NCI-H2081 (cell line): ENCODE measurements around the gene ALDH3A2.
"Not testable (repeated sequence)": the region's sequence is repeated elsewhere in the genome, so short reads cannot be mapped to it uniquely, and the experiment has no call there.

ENCODE experiments used
- DNase-seq, 2 experiments: peaks; one replicate each; lab custom pipeline; 2025; lab: John Stamatoyannopoulos, UW

Gene ALDH3A2

GRCh38 chr17:19678581-19679453 lies 30.3 kb downstream of the ALDH3A2 start:
- DNase-seq: no peak

DNA sequence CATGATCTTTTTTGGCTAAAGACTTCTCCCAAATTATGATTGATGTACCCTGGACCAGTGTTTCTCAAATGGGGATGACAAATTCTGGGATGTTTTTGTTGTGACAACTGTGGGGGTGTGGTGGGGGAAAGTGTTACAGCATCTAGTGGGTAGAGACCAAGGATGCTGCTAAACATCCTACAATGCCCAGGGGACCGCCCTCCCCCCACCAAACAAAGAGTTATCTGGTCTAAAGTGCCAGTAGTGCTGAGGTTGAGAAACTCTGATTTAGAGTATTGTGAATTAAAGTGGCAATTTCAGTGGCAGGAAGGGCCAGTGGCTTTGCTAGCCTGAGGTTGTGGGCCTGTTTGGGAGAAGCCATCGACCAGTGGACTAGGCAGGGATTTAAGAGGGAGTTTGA lies 34.6 kb downstream of the ALDH3A2 start:
- no peak for DNase-seq

DNA sequence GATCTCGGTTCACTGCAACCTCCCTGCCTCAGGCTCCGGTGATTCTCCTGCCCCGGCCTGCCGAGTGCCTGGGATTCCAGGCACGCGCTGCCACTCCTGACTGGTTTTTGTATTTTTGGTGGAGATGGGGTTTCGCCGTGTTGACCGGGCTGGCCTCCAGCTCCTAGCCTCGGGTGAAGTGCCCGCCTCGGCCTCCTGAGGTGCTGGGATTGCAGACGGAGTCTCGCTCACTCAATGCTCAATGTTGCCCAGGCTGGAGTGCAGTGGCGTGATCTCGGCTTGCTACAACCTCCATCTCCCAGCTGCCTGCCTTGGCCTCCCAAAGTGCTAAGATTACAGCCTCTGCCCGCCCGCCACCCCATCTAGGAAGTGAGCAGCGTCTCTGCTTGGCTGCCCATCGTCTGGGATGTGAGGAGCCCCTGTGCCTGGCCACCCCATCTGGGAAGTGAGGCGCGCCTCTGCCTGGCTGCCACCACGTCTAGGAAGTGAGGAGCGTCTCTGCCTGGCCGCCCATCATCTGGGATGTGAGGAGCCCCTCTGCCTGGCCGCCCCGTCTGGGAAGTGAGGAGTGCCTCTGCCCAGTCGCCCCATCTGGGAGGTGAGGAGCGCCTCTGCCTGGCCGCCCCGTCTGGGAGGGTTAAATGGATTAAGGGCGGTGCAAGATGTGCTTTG lies 36.5 kb downstream of the ALDH3A2 start:
- DNase-seq: not testable (repeated sequence)

DNA sequence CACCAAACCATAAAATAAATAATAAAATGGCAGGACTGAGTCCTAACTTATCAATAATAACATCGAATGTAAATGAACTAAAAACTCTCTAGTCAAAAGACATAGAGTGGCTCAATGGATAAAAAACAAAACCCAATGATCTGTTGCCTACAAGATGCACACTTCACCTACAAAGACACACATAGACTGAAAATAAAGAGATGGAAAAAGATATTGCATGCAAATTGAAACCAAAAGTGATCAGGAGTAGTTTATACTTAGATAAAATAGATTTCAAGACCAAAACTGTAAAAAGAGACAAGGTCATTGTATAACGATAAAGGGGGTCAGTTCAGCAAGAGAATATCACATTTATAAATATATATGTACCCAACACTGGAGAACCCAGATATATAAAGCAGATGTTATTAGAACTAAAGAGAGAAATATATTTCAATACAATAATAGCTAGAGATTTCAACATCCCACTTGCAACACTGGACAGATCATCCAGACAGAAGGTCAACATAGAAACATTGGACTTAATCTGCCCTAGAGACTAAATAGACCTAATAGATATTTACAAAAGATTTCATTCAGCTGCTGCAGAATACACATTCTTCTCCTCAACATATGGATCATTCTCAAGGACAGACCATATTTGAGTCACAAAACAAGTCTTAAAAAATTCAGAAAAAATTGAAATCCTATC lies 38.0 kb downstream of the ALDH3A2 start:
- DNase-seq: no peak

GRCh38 chr17:19702217-19702641 lies 53.7 kb downstream of the ALDH3A2 start:
- DNase-seq: no peak

DNA sequence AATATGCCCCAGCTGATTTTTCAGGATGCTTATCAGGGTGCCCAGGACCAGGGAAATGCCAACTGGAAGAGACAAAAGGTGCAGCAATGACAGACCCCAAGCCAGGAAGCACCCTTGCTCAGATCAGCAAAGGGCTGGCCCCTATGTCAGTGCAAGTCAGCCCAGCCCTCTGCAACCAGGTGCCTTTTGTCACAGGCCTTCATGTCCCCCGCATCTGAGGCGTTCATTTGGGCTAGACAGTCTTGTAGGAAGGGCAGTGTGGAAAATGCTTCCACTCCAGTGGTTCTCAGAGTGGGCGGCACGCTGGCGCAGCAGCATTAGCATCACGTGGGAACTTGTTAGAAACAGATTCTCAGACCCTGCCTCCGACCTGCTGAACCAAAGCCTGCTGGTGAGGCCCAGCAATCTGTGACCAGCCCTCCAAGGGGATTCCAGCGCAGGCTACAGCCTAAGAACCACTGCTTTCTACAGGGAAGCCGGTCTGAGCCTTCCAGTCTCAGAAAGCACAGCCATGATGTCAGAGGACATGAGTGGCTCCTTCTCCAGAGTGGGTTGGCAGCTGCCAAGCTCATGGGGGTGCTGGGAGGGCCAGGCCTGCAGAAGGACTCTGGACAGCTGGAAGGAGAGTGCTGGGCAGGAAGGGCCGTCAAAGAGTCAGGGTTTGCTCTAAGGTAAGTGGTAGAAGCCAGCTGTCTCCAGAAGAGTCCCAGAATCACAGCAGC lies 54.7 kb downstream of the ALDH3A2 start:
- no peak for DNase-seq

DNA sequence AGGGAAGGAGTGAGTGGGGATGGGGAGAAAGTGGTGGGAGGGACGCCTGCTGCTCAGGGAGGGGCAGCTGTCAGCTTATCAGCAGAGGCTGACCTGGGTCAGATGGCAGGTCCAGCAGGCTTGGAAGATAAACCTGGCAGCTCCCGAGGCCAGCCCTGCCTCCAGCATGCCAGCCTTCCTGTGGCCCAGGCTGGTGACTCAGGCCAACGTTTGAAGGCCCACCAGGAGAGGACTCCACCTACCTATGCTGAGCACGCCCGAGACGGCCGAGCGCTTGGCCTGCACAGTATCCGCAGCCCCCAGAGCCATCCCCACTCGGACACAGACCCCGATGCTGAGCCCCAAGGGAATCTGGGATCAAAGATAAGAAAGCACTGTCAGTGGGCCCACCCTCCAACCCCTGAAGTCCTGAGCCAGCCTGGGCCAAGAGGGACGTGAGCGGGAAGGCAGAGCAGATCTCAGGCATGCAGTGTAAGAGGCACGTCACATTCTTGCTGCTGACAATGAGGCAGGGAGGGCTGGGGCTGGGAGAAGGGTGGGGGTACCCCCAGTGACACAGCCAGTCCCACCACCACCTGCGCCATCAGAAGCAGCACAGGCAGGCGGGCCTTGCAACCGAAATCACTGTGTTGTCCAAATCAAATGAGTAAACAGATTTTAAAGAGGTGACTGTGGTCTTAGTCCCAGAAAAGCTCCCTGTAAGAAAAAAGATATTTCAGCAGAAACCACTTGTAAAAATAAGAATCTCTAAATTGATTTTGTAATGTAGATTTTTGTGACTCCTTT lies 55.5 kb downstream of the ALDH3A2 start:
- no peak for DNase-seq

GRCh38 chr17:19705201-19705600 lies 56.6 kb downstream of the ALDH3A2 start:
- no peak for DNase-seq

DNA sequence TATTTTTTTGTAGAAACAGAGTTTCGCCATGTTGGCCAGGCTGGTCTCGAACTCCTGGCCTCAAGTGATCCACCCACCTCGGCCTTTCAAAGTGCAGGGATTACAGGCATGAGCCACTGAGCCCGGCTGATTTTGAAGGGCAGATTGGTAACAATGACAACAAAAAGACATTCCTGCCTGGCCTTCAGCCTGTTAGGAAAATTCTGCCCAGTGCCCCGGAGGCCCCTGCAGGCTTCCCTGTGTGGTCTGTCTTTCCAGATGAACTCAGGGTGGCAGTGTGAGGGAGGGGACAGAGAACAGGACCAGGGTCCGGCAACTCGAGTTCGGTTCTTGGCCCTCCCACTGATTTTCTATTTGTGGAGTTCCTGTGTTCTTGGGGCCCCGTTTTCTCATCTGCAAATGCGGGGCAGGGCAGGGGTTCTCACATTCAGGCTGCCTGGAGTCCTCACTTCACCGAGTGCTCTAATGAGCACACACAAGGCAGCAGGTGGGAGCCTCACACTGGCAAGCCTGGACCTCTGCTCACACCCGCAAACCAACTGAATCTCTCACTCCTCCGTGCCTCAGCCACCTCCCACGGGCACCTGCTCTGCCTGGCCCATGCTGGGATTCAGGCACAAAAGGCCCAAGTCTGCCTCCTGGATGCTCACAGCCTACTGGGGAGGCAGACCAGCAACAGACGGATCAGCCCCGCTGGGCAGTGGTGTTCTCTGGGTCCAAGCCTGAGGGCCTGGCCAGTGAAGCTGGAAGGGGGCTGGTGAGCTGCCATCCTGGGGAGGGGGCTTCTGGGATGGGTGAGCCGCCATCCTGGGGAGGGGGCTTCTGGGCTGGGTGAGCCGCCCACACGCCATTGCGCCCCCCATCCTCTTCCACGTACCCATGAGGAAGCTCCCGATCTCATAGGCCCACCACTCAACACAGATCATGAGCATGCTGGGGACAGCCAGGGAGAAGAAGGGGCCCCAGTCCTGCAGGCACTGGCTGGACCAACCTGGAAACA lies 57.5 kb downstream of the ALDH3A2 start:
- DNase-seq: no peak

GRCh38 chr17:19706791-19707727 lies 58.5 kb downstream of the ALDH3A2 start:
- DNase-seq: peak in 1 of 2 experiments; percentile 14

GRCh38 chr17:19707728-19708221 lies 59.2 kb downstream of the ALDH3A2 start:
- no peak for DNase-seq

DNA sequence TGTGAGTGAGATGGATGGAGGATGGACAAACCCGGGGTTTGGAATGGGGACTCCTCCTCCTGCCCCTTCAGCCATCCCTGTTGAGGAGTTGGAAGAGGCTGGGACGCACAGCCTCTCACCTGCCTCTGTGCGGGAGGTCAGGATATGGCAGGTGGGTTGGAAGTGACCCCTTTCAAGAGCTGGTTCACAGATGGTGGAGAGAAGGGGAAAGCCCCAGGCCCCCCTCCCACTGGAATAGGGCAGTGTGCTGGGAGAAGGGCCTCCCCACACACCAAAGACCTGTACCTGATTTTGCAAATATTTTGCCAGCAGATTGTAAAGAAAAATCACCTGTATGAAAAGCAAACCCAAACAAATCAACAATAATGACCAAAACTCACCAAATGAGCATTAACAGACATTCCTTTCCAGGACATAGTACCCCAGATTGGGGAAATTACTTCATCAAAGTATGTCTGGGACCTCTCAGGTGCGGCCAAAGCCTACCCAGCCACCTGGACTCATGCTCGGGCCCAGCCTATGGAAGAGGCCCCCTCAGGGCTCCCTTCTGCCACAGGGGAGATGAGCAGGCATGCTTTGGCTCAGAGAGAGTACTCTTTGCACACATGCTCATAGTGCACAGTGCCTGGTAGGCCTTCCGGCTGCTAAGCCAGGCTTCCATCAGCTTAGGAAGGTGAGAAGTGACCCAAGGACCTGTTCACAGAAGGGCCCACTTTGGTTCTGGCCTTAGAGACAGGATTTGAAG lies 60.1 kb downstream of the ALDH3A2 start:
- DNase-seq: no peak

- DNase-seq: no peak
These were observed 61.3 kb downstream of the ALDH3A2 start for GRCh38 chr17:19709841-19710240.

GRCh38 chr17:19712436-19713004 lies 64.0 kb downstream of the ALDH3A2 start:
- DNase-seq: no peak

- no peak for DNase-seq
These were observed 64.9 kb downstream of the ALDH3A2 start for GRCh38 chr17:19713462-19713861.

GRCh38 chr17:19713901-19714361 lies 65.4 kb downstream of the ALDH3A2 start:
- DNase-seq: no peak
